HG03342 (cell line): Measurements from ENCODE around the gene PRKN.

Experiments
- ATAC-seq: cut with Tn5 transposase; IDR thresholded peaks from one replicate; pipeline ENCODE4 v1.9.1; 2021; ENCODE audit warnings: mild to moderate bottlenecking, moderate library complexity; ENCODE audit not compliant: unreplicated experiment

Gene PRKN

GRCh38 chr6:161379834-161380582 lies 1347.6 kb downstream of the PRKN start:
- ATAC-seq: no peak

GRCh38 chr6:161378115-161378514 lies 1349.5 kb downstream of the PRKN start:
- ATAC-seq: no peak

- no peak for ATAC-seq
These were observed 1350.5 kb downstream of the PRKN start for GRCh38 chr6:161377116-161377515.

DNA sequence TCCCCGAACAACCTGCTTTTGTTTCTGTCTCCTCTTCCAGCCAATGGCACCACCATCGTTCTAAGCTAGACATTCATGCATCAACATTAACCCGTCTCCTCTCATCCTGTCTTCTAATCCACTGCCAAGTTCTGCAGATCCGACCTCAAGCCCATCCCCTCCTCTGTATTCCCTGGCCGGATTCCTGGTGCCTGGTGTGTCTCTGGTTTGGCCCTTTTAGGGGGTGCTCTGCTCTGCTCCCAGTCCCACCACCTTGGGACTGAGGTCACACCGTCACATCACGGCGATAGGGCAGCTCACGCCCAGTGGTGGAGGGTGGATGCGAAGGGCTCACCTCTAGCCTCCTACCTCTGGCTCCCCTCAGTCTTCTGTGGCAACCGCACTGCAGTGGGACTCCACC lies 1351.2 kb downstream of the PRKN start:
- ATAC-seq: no peak

- no peak for ATAC-seq
These were observed 1352.3 kb downstream of the PRKN start for GRCh38 chr6:161374971-161375873.

DNA sequence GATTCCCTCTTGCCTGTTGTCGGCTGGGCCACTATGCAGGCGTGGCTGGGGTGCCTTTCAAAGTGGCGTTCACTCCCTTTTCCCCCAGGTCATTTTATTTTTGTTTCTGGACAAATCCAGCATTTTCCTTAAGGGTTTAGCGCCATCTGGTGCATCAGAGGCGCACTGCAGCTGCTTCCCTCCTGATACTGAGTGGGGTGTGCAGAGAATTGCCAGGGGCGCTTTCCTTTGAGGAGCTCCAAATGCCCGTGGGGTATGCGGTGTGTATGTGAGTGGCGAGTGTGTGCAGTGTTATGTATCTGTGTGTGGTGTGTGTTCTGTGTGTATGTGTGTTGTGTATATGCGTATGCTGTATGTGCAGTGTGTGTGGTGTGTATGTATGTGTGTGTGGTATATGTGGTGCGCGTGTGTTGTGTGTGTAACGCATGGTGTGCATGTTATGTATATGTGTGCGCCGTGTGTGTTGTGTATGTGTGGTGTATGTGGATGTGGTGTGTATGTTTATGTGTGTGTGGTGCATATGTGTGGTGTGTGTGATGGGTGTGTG lies 1353.6 kb downstream of the PRKN start:
- peak; percentile 45 for ATAC-seq

- ATAC-seq: no peak
These were observed 1355.2 kb downstream of the PRKN start for GRCh38 chr6:161372422-161372793.

DNA sequence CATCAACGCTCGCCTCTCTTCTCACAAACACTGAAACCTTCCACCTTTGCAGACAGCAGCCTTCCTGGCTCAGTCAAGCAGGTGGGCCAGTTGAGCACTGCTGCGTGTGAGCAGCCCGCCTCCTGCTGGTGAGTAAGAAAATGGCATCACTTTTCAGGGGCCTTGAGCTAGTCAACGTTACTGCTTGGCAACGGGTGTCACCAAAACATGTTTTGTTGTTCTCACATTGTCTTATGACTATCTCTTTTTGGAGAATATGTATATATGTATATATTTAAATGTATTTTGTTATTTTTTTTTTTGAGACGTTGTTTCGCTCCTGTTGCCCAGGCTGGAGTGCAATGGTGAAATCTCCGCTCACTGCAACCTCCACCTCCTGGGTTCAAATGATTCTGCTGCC lies 1356.7 kb downstream of the PRKN start:
- peak; percentile 93 for ATAC-seq

DNA sequence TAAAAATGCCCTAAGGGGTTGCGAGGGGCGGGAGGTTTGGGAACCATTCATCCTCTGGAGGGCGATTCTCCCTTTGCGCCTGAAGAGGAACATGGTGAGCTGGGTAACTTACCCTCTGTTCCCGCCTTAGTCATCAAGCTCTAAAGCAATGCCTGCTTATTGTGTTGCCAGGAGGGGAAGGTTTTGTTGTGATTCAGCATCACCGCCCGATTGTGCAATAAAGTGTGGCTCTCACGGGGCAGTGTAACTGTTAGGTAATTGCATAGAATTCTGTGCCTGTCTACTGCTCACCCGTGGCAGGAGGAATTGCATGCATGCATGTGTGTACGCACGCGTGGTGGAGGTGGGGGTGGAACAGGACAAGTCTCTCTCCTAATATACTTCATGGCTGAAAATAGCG lies 1358.2 kb downstream of the PRKN start:
- no peak for ATAC-seq

GRCh38 chr6:161368514-161368913 lies 1359.1 kb downstream of the PRKN start:
- no peak for ATAC-seq

- no peak for ATAC-seq
These were observed 1360.1 kb downstream of the PRKN start for GRCh38 chr6:161367472-161367871.

DNA sequence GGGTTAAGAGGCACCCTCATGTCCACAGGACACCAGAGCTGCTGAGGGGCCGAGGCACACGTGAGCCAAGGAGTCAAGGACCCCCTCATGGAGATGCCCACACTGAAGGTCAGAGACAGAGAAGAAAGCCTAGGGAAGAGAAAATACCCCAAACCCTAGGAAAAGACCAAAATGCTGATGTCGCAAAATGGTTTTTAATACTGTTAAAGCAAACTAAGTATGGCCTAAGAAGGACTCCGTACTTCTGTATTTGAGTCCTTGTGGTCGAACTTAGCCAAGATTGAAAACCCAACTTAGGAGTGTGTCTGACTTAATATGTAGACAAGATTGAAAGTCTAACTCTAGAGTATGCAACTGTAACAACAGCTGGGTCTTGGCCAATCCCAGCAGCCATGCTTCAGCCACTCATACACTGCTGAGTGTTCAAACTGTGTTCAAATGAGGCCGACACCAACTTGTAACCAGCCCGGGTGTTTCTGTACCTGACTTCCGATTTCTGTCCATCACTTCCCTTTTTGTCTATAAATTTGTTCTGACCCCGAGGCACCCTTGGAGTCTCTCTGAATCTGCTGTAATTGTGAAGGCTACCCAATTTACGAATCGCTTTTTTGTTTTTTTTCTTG lies 1361.2 kb downstream of the PRKN start:
- no peak for ATAC-seq

DNA sequence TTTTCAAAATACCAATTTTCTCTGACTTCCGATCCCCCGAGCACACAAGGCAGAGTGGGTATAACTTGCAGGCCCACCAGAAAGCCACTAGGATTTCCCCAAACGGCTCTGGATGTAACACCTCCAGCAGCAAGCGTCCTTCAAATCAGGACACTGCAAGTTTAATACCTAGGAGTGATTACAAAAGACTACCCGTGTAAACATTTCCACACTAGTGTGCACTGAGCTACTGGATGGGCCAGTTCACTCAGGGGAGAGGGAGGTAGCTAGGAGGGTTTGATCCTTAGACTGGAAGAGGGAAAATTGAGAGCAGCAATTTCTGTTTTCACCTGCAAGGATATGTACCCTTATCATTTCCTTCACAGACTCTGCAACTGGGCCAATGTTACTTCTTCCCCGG lies 1361.9 kb downstream of the PRKN start:
- no peak for ATAC-seq

- no peak for ATAC-seq
These were observed 1364.3 kb downstream of the PRKN start for GRCh38 chr6:161363286-161363685.

- ATAC-seq: no peak
These were observed 1365.3 kb downstream of the PRKN start for GRCh38 chr6:161362266-161362665.

DNA sequence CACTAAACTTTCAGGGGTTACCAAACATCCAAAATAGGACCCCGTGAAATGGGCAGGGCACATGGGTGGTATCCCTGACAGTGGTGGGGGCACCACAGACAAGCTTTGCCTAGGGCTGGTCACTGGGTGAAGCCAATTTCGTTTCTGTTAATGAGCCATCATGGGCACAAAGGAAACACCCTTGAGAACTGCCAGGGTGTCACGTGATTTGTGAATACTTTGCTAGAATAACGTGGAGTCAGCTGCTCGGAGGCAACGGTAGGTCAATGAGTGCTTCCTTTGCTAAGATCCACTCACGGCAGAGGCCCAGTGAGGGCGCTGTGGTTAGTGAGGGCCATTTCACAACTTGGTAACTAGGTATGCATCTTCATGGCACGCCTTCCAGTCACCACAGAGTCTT lies 1366.0 kb downstream of the PRKN start:
- no peak for ATAC-seq

DNA sequence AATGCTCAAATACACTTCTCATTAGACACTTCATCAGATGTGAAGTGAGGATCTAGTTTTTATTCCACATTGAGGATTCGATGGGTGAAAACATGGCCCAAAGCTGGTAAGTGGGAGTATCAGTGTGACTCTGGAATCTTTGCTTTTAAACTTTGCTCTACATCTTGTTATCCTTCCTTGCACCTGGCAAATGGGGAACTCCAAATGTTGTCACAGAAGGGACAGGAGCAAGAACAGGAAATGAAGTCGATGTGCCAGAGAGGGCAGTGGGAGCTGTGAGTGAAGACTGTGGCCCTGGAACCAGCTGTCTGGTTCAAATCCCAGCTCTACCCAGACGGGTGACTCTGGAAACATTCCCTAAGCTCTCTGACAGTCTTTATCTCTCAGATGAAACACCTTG lies 1367.0 kb downstream of the PRKN start:
- no peak for ATAC-seq

DNA sequence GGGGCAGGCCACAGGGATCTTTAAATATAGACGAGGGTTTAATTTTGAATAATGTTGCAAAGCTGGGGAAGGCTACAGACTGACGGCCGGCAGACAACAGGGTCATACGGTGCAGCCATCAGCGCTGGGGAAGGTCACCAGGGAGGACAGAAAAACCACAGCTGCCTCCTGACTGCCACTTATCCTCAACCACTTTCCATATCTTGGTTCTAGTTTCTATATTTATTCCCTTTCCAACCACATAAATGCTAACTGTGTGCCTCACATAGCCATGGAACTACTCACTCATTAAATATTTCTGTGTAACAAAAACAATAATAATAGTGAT lies 1368.0 kb downstream of the PRKN start:
- no peak for ATAC-seq

DNA sequence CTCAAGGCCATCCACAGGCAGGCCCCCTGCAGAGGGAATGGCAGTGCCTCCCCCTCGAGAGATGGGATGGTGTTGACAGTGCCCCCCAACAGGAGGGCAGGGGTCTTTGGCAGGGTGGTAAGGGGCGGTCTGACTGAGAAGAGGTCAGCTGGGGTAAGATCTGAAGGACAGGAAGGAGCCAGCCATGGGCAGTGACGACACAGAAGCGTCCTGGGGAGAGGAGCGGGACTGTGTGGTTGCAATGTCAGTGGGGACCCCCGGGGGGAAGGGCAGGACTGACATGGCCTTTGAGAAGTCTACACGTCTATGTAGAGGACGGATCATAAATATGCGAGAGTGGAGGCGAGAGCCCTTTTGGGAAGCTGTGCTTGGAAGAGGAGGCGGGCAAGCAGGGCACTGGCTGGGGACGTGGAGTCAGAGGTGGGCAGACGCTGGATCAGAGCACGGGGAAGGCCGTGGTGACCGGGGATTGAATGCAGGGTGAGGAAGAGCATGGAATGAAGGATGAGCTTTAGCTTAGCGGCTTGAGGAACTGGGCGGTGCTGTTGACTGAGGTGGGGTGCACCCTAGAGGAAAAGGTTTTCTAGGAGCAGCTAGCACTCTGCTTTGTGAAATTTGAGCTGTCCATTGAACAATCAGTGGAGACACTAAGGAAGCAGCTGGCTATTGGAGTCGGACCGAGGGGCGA lies 1371.3 kb downstream of the PRKN start:
- no peak for ATAC-seq

DNA sequence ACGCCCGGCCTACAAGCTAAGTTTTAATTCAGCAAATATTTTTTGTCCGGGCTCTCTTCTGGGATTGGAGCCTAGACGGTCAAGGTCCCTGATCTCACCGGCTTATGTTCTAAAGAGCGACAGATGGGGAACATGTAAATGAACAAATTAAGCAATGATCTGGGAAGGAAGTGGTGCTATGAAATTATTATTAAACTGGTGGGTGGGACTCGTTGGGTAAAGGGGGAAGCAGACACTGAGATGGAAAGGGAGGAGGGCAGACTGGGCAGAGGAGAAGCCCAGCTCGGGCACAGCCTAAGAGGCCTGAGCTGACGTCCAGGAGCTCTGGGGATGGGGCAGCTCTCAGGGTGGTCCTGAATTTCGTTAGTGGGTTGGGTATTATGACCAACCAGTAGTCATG lies 1371.9 kb downstream of the PRKN start:
- no peak for ATAC-seq

GRCh38 chr6:161354956-161355355 lies 1372.6 kb downstream of the PRKN start:
- ATAC-seq: no peak
